ENCODE data around the gene TNRC18.

TNRC18 gene

GRCh38 chr7:5283421-5284303, 140.0 kb downstream of the TNRC18 start:
- Histone ChIP-seq H3K4me3 (ENCODE audit: low read depth, low read length) (peak overlapping the region; percentile 38), H3K36me3 (ENCODE audit: control insufficient read depth in 2 of 2, insufficient read depth in 1 of 2, low read length in 2 of 2) (no peaks in the 10 kb centered on the region), H3K27ac (ENCODE audit: extremely low read depth, low read depth, low read length) (no peak overlapping the region), H3K4me1 (ENCODE audit: control insufficient read depth, insufficient read depth, low read length) (no peaks in the 10 kb centered on the region; the same call in 1 of the 2 replicates), H3K9me3 (ENCODE audit: control insufficient read depth, insufficient read depth, low read depth, low read length) (no peaks in the 10 kb centered on the region)
- TF ChIP-seq ZNF202 (tag by site-specific recombination; IDR thresholded peaks at IDR 0.05; ENCODE audit: borderline replicate concordance), result no peak
- TF ChIP-seq ZBTB8A (tag by site-specific recombination; IDR thresholded peaks at IDR 0.05), result no peak
- 0 out of 2 replicates have a peak, but pooled peaks have one; percentile 12 for TF ChIP-seq ZNF121 (tag by site-specific recombination; IDR thresholded peaks at IDR 0.05)
- TF ChIP-seq, protein P1, sequence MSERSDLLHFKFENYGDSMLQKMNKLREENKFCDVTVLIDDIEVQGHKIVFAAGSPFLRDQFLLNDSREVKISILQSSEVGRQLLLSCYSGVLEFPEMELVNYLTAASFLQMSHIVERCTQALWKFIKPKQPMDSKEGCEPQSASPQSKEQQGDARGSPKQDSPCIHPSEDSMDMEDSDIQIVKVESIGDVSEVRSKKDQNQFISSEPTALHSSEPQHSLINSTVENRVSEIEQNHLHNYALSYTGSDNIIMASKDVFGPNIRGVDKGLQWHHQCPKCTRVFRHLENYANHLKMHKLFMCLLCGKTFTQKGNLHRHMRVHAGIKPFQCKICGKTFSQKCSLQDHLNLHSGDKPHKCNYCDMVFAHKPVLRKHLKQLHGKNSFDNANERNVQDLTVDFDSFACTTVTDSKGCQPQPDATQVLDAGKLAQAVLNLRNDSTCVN (tag by site-specific recombination; optimal IDR thresholded peaks at IDR 0.05), result peak; percentile 24
- no peak for TF ChIP-seq ZNF341 (tag by site-specific recombination; IDR thresholded peaks at IDR 0.05; ENCODE audit: low read depth)
- peak; percentile 33; the same call in 1 of the 2 replicates for TF ChIP-seq GLIS2 (tag by site-specific recombination; IDR thresholded peaks at IDR 0.05)
- CTCF ChIA-PET, result interaction anchor here (0.6 to 0.7 kb wide), 2 partner anchors 46 to 188 kb away, joined by 4 to 6 read pairs; no protein-coding TSS in a partner anchor
- POLR2A ChIA-PET, result no interaction called here

GRCh38 chr7:5282543-5283316, 140.9 kb downstream of the TNRC18 start, which contains the start of gene SLC29A4:
SLC29A4 (plus strand) TSS chr7:5282943; CDS start chr7:5287817, 4,874 bp downstream.
- Histone ChIP-seq H3K9me3 (ENCODE audit: control insufficient read depth, insufficient read depth, low read depth, low read length) (no peaks in the 10 kb centered on the region), H3K4me1 (ENCODE audit: control insufficient read depth, insufficient read depth, low read length) (no peaks in the 10 kb centered on the region; the same call in 1 of the 2 replicates), H3K4me3 (ENCODE audit: low read depth, low read length) (peak within 1 kb of the TSS; percentile 38), H3K27ac (ENCODE audit: extremely low read depth, low read depth, low read length) (no peak within 1 kb of the TSS), H3K36me3 (ENCODE audit: control insufficient read depth in 2 of 2, insufficient read depth in 1 of 2, low read length in 2 of 2) (no peaks in the 10 kb centered on the region)
- POLR2A ChIA-PET, result no interaction called here
- CTCF ChIA-PET, result no interaction called here
- TF ChIP-seq, protein P2, sequence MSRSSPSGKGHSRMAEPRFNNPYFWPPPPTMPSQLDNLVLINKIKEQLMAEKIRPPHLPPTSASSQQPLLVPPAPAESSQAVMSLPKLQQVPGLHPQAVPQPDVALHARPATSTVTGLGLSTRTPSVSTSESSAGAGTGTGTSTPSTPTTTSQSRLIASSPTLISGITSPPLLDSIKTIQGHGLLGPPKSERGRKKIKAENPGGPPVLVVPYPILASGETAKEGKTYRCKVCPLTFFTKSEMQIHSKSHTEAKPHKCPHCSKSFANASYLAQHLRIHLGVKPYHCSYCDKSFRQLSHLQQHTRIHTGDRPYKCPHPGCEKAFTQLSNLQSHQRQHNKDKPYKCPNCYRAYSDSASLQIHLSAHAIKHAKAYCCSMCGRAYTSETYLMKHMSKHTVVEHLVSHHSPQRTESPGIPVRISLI (tag by site-specific recombination; IDR thresholded peaks at IDR 0.05), result no peak
- TF ChIP-seq ZNF426 (tag by site-specific recombination; IDR thresholded peaks at IDR 0.05), result no peak
- TF ChIP-seq YY2 (tag by site-specific recombination; IDR thresholded peaks at IDR 0.05), result no peak
- no peak for TF ChIP-seq ZNF792 (tag by site-specific recombination; IDR thresholded peaks at IDR 0.05)
- TF ChIP-seq, protein P3, sequence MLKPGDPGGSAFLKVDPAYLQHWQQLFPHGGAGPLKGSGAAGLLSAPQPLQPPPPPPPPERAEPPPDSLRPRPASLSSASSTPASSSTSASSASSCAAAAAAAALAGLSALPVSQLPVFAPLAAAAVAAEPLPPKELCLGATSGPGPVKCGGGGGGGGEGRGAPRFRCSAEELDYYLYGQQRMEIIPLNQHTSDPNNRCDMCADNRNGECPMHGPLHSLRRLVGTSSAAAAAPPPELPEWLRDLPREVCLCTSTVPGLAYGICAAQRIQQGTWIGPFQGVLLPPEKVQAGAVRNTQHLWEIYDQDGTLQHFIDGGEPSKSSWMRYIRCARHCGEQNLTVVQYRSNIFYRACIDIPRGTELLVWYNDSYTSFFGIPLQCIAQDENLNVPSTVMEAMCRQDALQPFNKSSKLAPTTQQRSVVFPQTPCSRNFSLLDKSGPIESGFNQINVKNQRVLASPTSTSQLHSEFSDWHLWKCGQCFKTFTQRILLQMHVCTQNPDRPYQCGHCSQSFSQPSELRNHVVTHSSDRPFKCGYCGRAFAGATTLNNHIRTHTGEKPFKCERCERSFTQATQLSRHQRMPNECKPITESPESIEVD (tag by site-specific recombination; IDR thresholded peaks at IDR 0.05), result no peak
- no peak for TF ChIP-seq ZNF19 (tag by site-specific recombination; IDR thresholded peaks at IDR 0.05; ENCODE audit: low read depth)
- TF ChIP-seq ZBTB10 (tag by site-specific recombination; IDR thresholded peaks at IDR 0.05), result no peak
- no peak for TF ChIP-seq ZNF114 (tag by site-specific recombination; IDR thresholded peaks at IDR 0.05)
- TF ChIP-seq KLF17 (tag by site-specific recombination; IDR thresholded peaks at IDR 0.05), result peak; percentile 53; the same call in 1 of the 2 replicates
- TF ChIP-seq ZNF18 (tag by site-specific recombination; IDR thresholded peaks at IDR 0.05), result no peak
- TF ChIP-seq SP3 (tag by site-specific recombination; IDR thresholded peaks at IDR 0.05), result peak; percentile 95
- no peak for TF ChIP-seq ZNF529 (tag by site-specific recombination; IDR thresholded peaks at IDR 0.05; ENCODE audit: insufficient replicate concordance)
- no peak for TF ChIP-seq ZEB2 (tag by site-specific recombination; IDR thresholded peaks at IDR 0.05)
- no peak for TF ChIP-seq ZNF777 (tag by site-specific recombination; IDR thresholded peaks at IDR 0.05; ENCODE audit: borderline replicate concordance)
- peak; percentile 66; the same call in 1 of the 2 replicates for TF ChIP-seq KLF8 (tag by site-specific recombination; IDR thresholded peaks at IDR 0.05)
- 0 out of 2 replicates have a peak, but pooled peaks have one; percentile 44 for TF ChIP-seq ZNF202 (tag by site-specific recombination; IDR thresholded peaks at IDR 0.05; ENCODE audit: borderline replicate concordance)
- TF ChIP-seq ZNF501 (tag by site-specific recombination; IDR thresholded peaks at IDR 0.05), result no peak

All from HEK293 (cell line).